HG02623 (cell line): ENCODE results near the gene NPM1.
"Not testable (repeated sequence)": the region's sequence is repeated elsewhere in the genome, so short reads cannot be mapped to it uniquely, and the experiment has no call there.

ENCODE experiments used
- ATAC-seq: cut with Tn5 transposase; IDR thresholded peaks from one replicate; pipeline ENCODE4 v1.9.1; 2021; ENCODE audit warnings: moderate library complexity; ENCODE audit not compliant: unreplicated experiment

NPM1 gene

DNA sequence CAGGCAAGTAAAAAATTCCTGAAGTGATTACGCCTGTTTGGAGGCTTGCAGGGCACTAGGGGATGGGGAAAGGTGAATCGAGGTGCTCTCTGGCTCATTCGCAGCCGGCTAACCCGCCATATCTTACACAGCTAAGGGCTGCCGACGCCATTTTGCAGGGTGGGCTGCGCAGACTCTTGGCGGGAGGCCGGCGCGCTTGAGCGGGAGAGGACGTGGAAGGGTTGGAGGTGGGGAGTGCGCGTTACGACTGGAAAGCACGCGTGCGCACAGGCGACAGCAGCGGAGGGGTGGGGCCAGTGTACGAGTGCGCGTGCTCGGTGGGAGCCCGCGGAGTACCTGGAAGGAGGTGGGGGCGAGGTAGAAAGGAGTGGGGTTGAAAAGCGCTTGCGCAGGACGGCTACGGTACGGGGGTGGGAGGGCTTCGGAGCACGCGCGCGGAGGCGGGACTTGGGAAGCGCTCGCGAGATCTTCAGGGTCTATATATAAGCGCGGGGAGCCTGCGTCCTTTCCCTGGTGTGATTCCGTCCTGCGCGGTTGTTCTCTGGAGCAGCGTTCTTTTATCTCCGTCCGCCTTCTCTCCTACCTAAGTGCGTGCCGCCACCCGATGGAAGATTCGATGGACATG, at the start of gene NPM1:
NPM1 (plus strand) TSS at position 505 of the 625 bp plus-strand sequence; CDS start at position 605, 100 bp downstream.
- peak; percentile 78 for ATAC-seq

- no peak for ATAC-seq
These were observed 47.6 kb upstream of the NPM1 start for GRCh38 chr5:171340042-171340441.

GRCh38 chr5:171340491-171340890, 47.2 kb upstream of the NPM1 start:
- ATAC-seq: no peak

GRCh38 chr5:171342362-171343111, 45.1 kb upstream of the NPM1 start:
- no peak for ATAC-seq

DNA sequence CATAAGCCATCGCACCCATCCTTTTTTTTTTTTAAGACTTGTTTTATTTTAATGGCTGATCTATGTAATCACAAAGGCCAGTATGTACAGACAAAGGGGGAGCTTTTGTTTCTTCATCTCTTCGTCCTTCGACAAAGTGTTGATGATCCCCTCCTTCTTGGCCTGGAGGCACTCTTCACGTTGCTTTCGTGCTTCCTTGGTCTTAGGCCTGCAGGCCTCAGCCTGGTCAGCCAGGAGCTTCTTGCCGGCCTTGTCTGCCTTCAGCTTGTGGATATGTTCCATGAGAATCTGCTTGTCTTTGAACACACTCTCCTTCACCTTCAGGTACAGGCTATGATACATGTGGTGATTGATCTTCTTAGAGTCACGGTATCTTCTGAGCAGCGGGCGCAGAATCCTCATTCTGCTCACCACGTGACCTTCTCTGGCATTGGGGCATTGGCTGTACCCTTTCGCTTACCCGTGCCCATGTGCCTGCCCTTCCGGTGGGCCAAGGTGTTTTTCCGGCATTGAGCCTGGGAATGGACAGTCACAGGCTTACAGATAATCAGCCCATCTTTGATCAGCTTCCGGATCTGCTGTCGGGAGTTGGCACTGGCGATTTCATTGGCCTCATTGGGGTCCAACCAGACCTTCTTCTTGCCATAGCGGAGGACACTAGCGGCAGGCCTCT, 42.6 kb upstream of the NPM1 start:
- no peak for ATAC-seq

GRCh38 chr5:171351536-171352073, 36.0 kb upstream of the NPM1 start:
- ATAC-seq: no peak

DNA sequence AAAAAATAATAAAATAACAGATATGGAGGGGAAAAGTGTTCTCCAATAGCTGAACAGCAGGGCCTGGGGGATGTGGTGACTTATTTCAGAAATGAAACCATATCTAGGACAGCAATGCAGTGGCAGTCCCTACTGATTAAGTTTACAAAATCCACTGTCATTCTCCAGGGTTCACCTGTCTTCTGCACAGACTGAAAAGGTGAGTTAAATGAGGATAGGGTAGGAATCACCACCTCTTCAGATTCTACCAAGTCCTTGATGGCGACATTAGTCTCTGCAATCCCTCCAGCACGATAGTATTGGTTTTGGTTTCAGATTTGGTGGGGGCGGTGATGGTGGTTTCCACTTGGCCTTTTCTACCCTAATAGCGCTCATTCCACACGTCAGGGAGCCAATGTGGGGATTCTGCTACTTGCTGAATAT, 32.3 kb upstream of the NPM1 start:
- ATAC-seq: peak; percentile 94

- no peak for ATAC-seq
These were observed 29.8 kb upstream of the NPM1 start for GRCh38 chr5:171357843-171358242.

- not testable (repeated sequence) for ATAC-seq
These were observed 26.5 kb upstream of the NPM1 start for GRCh38 chr5:171361151-171361550.

DNA sequence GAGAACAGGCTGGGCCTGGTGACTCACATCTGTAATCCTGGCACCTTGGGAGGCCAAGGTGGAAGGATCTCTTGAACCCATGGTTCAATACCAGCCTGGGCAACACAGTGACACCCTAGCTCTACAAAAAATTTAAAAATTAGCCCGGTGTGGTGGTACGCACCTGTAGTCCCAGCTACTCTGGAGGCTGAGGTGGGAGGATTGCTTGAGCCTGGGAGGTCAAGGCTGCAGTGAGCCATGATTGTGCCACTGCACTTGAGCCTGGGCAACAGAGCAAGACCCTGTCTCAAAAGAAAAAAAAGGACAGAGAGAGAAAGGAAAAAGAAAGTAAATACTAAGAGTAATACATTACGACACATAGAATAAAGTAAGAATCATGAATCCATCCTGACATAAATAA, 24.4 kb upstream of the NPM1 start:
- ATAC-seq: not testable (repeated sequence)

DNA sequence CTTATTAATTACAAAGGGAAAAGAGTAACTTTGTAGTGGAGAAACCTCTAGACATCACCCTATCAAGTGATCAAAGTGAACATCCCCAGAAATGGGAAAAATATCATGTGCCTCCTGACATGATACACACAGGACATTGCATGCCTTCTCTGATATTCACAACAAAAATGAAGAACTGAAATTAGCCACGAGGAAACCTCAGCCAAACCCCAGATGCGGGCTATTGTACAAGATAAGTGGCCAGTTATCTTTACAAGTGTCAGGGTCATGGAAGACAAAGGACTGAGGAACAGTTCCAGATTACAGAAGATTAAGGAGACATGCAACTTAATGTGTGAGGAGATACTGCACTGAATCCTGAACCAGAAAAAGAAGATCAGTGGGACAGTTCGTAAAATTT, 23.8 kb upstream of the NPM1 start:
- ATAC-seq: peak; percentile 65

DNA sequence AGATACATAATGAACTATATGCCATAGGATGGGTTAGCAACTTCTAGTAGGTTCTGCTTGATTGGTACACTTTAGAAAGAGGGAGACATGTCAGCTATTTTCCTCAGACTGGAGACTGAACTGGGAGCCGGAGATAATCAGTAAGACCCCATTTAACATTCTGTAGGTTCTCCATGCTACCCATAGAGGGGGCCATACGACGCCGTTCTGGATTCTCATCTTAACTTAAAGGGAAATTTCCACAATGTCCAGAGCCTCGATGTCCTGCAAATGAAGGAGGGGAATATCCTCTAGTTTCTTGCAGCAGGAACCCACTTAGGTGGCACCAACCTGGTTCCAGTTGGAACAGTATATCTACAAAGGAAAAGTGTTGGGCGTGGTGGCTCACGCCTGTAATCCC, 22.3 kb upstream of the NPM1 start:
- ATAC-seq: no peak

GRCh38 chr5:171366645-171367044, 21.0 kb upstream of the NPM1 start:
- no peak for ATAC-seq

DNA sequence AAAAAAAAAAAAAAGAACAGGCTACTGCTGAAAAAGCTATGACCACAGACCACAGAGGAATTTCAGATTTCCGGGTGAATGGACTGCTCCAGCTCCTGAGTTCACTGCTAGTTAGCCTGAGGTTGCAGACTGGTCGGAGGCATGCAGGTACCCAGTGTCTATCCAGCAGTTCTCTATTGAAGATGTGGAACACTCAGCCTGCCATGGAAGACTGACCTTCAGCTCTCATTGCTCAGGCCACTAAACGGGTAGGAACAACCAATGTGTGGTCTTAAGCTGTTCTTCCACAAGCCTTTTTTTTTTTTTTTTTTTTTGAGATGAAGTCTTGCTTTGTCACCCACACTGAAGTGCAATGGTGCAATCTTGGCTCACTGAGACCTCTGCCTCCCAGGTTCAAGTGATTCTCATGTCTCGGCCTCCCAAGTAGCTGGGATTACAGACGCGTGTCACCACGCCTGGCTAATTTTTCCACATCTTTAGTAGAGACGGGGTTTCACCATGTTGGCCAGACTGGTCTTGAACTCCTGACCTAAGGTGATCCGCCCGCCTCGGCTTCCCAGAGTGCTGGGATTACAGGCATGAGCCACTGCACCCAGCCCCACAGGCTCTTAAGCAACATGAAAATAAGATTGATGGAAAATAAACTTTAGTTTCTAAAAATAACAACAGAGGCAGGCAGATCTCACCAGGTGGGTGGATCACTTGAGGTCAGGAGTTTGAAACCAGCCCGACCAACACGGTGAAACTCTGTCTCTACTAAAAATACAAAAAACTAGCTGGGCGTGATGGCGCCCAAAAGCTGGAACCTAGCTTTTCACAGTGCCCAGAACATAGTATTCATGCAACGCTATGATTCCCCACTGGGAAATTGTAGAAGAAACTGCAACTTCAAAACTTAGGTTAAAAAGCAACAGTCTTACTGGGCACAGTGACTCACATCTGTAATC, 20.0 kb upstream of the NPM1 start:
- no peak for ATAC-seq

- ATAC-seq: no peak
These were observed 18.6 kb upstream of the NPM1 start for GRCh38 chr5:171369056-171369455.

GRCh38 chr5:171369898-171370297, 17.8 kb upstream of the NPM1 start:
- no peak for ATAC-seq

GRCh38 chr5:171370881-171371280, 16.8 kb upstream of the NPM1 start:
- not testable (repeated sequence) for ATAC-seq

GRCh38 chr5:171371326-171371725, 16.3 kb upstream of the NPM1 start:
- no peak for ATAC-seq

GRCh38 chr5:171379961-171380360, 7.7 kb upstream of the NPM1 start:
- ATAC-seq: no peak

DNA sequence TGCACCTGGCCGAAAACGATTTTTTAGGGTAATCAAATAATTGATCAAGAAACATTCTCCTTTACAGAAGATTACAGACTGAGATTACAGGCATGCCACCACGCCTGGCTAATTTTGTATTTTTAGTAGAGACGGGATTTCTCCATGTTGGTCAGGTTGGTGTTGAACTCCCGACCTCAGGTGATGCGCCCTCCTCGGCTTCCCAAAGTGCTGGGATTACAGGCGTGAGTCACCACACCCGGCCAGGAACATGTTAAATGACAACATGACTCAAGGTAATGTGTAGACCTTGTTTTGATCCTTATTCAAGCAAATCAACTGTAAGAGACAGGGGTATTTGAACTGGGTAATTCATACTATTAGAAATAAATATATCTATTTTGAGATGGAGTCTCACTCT, 3.2 kb upstream of the NPM1 start:
- not testable (repeated sequence) for ATAC-seq

DNA sequence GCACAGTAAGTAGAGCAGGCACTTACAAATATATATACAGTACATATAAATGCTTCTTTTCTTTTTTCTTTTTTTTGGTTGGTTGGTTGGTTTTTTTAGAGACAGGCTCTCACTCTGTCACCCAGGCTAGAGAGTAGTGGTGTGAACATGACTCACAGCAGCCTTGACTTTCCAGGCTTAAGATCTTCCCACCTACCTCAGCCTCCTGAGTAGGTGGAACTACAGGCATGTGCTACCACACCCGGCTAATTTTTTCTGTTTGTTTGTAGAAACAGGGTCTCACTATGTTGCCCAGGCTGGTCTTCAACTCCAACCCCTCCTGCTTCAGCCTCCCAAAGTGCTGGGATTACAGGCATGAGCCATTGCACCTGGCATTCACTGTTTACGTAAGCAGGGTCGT, 2.6 kb upstream of the NPM1 start:
- ATAC-seq: not testable (repeated sequence)
